HEK293 (cell line): ENCODE results near the gene SLC36A1.

Source experiments
- CTCF ChIA-PET: fragments of 350-600 bp; formaldehyde crosslinking; extraction: SDS; loops from one replicate; lab custom pipeline; 2021; ENCODE audit warnings: antibody characterized with exemption; lab: Yijun Ruan, JAX
- POLR2A ChIA-PET: fragments of 300-600 bp; formaldehyde crosslinking; extraction: SDS; loops from one replicate; lab custom pipeline; 2020; ENCODE audit warnings: antibody characterized with exemption, inconsistent platforms; lab: Yijun Ruan, JAX
- H3K27ac ChIP-seq: fragments of 200-500 bp; sonication (Bioruptor generic); 2 replicates; pipeline ENCODE4 v1.5.1; 2014; ENCODE audit warnings: low read depth, low read length, control low read depth, inconsistent platforms; ENCODE audit errors: extremely low read depth
- H3K36me3 ChIP-seq, 2 experiments: fragments of 200-500 bp in 1 of 2; sonication (Bioruptor generic) in 1 of 2; 1 replicate in 1 of 2; 2 replicates in 1 of 2; pipeline ENCODE4 v1.5.1; 2014 to 2017; ENCODE audit warnings: inconsistent platforms in 2 of 2, low read length in 2 of 2; ENCODE audit not compliant: control insufficient read depth in 2 of 2, insufficient read depth in 1 of 2
- H3K4me1 ChIP-seq: fragments of 200-500 bp; sonication (Bioruptor generic); 2 replicates; pipeline ENCODE4 v1.5.1; 2014; ENCODE audit warnings: mild to moderate bottlenecking, low read length, inconsistent platforms; ENCODE audit not compliant: control insufficient read depth, insufficient read depth
- H3K4me3 ChIP-seq: 2 replicates; pipeline ENCODE4 v1.5.1; 2011; ENCODE audit warnings: low read depth, mild to moderate bottlenecking, control low read depth, low read length, moderate library complexity
- H3K9me3 ChIP-seq: fragments of 200-500 bp; sonication (Bioruptor generic); 2 replicates; pipeline ENCODE4 v1.5.1; 2014; ENCODE audit warnings: low read depth, low read length, inconsistent platforms; ENCODE audit not compliant: control insufficient read depth, insufficient read depth
- BCL11A ChIP-seq: fragments of 450-650 bp; formaldehyde crosslinking; IDR thresholded peaks from 2 replicates; pipeline ENCODE4 v1.5.1; 2016; ENCODE audit warnings: low read depth, missing biosample characterization, missing genetic modification characterization
- BCL11B ChIP-seq: fragments of 450-650 bp; formaldehyde crosslinking; IDR thresholded peaks from 2 replicates; pipeline ENCODE4 v1.5.1; 2016; ENCODE audit warnings: low read depth, missing biosample characterization, missing genetic modification characterization
- GLI4 ChIP-seq: fragments of 450-650 bp; formaldehyde crosslinking; IDR thresholded peaks from 2 replicates; pipeline ENCODE4 v1.5.1; 2016; ENCODE audit warnings: missing biosample characterization, missing genetic modification characterization
- KLF17 ChIP-seq: fragments of 450-650 bp; formaldehyde crosslinking; IDR thresholded peaks from 2 replicates; pipeline ENCODE4 v1.5.1; 2016; ENCODE audit warnings: missing biosample characterization, missing genetic modification characterization
- PRDM2 ChIP-seq: fragments of 450-650 bp; formaldehyde crosslinking; IDR thresholded peaks from 2 replicates; pipeline ENCODE4 v1.5.1; 2016; ENCODE audit warnings: missing biosample characterization, missing genetic modification characterization, borderline replicate concordance
- PRDM6 ChIP-seq: fragments of 450-650 bp; formaldehyde crosslinking; IDR thresholded peaks from 2 replicates; pipeline ENCODE4 v1.5.1; 2017; ENCODE audit warnings: missing biosample characterization, missing genetic modification characterization
- TCF7L2 ChIP-seq: IDR thresholded peaks from 2 replicates; pipeline ENCODE4 v1.6.1; 2011; ENCODE audit warnings: low read depth, mild to moderate bottlenecking, inconsistent platforms, low read length, moderate library complexity, borderline replicate concordance
- ZBTB17 ChIP-seq: fragments of 450-650 bp; formaldehyde crosslinking; IDR thresholded peaks from 2 replicates; pipeline ENCODE4 v1.5.1; 2016; ENCODE audit warnings: missing biosample characterization, missing genetic modification characterization
- ZBTB48 ChIP-seq: fragments of 450-650 bp; formaldehyde crosslinking; IDR thresholded peaks from 2 replicates; pipeline ENCODE4 v1.5.1; 2016; ENCODE audit warnings: missing biosample characterization, missing genetic modification characterization
- ZFHX2 ChIP-seq: fragments of 450-650 bp; formaldehyde crosslinking; conservative IDR thresholded peaks from 2 replicates; pipeline ENCODE4 v1.5.1; 2016; ENCODE audit warnings: missing biosample characterization, missing genetic modification characterization
- ZNF133 ChIP-seq: fragments of 450-650 bp; formaldehyde crosslinking; IDR thresholded peaks from 2 replicates; pipeline ENCODE4 v1.5.1; 2016; ENCODE audit warnings: missing biosample characterization, missing genetic modification characterization
- ZNF169 ChIP-seq: fragments of 450-650 bp; formaldehyde crosslinking; IDR thresholded peaks from 2 replicates; pipeline ENCODE4 v1.5.1; 2016; ENCODE audit warnings: missing biosample characterization, missing genetic modification characterization
- ZNF24 ChIP-seq: fragments of 450-650 bp; formaldehyde crosslinking; IDR thresholded peaks from 2 replicates; pipeline ENCODE4 v1.5.1; 2016; ENCODE audit warnings: missing biosample characterization, missing genetic modification characterization
- ZNF280D ChIP-seq: fragments of 450-650 bp; formaldehyde crosslinking; IDR thresholded peaks from 2 replicates; pipeline ENCODE4 v1.5.1; 2016; ENCODE audit warnings: missing biosample characterization, missing genetic modification characterization
- ZNF366 ChIP-seq: fragments of 450-650 bp; formaldehyde crosslinking; conservative IDR thresholded peaks from 2 replicates; pipeline ENCODE4 v1.5.1; 2016; ENCODE audit warnings: missing biosample characterization, missing genetic modification characterization
- ZNF391 ChIP-seq: fragments of 450-650 bp; formaldehyde crosslinking; IDR thresholded peaks from 2 replicates; pipeline ENCODE4 v1.5.1; 2016; ENCODE audit warnings: low read depth, missing biosample characterization, missing genetic modification characterization, borderline replicate concordance
- ZNF530 ChIP-seq: fragments of 450-650 bp; formaldehyde crosslinking; IDR thresholded peaks from 2 replicates; pipeline ENCODE4 v1.5.1; 2016; ENCODE audit warnings: low read depth, missing biosample characterization, missing genetic modification characterization
- ZNF555 ChIP-seq: fragments of 450-650 bp; formaldehyde crosslinking; conservative IDR thresholded peaks from 2 replicates; pipeline ENCODE4 v1.5.1; 2017; ENCODE audit warnings: missing biosample characterization, mild to moderate bottlenecking, missing genetic modification characterization, inconsistent platforms
- ZNF561 ChIP-seq: fragments of 450-650 bp; IDR thresholded peaks from 2 replicates; pipeline ENCODE4 v1.5.1; 2018; ENCODE audit warnings: missing biosample characterization, missing genetic modification characterization, borderline replicate concordance
- ZNF701 ChIP-seq: fragments of 450-650 bp; formaldehyde crosslinking; IDR thresholded peaks from 2 replicates; pipeline ENCODE4 v1.5.1; 2016; ENCODE audit warnings: missing biosample characterization, missing genetic modification characterization

Gene SLC36A1

GRCh38 chr5:151406322-151406947 is 41.0 kb upstream of the SLC36A1 start:
- Histone ChIP-seq H3K4me1 (no peaks in the 10 kb centered on the region), H3K27ac (no peak overlapping the region), H3K36me3 (no peaks in the 10 kb centered on the region), H3K4me3 (no peak overlapping the region), H3K9me3 (no peaks in the 10 kb centered on the region)
- ChIA-PET POLR2A (no interaction called here), CTCF (interaction anchor here (0.6 to 1.6 kb wide), 7 partner anchors 9 to 90 kb away, joined by 3 to 5 read pairs (median 3); no protein-coding TSS in a partner anchor)
- TF ChIP-seq TCF7L2 (no peak), ZNF530 (tag by site-specific recombination) (no peak), PRDM2 (tag by site-specific recombination) (no peak), ZNF133 (tag by site-specific recombination) (no peak), ZNF169 (tag by site-specific recombination) (no peak), ZBTB17 (no peak), KLF17 (tag by site-specific recombination) (no peak), ZFHX2 (tag by site-specific recombination) (no peak), GLI4 (no peak), ZNF701 (tag by site-specific recombination) (no peak), ZBTB48 (tag by site-specific recombination) (no peak), ZNF366 (tag by site-specific recombination) (no peak), ZNF24 (tag by site-specific recombination) (no peak), PRDM6 (no peak), BCL11B (tag by site-specific recombination) (no peak), ZNF391 (tag by site-specific recombination) (no peak), ZNF561 (tag by site-specific recombination) (no peak), ZNF555 (no peak), ZNF280D (tag by site-specific recombination) (no peak), BCL11A (tag by site-specific recombination) (no peak)
